GM21390 (cell line): ENCODE measurements around the gene OFD1.

Experiments used
- ATAC-seq: cut with Tn5 transposase; IDR thresholded peaks from one replicate; pipeline ENCODE4 v1.9.1; 2021; ENCODE audit not compliant: unreplicated experiment

The OFD1 gene

DNA sequence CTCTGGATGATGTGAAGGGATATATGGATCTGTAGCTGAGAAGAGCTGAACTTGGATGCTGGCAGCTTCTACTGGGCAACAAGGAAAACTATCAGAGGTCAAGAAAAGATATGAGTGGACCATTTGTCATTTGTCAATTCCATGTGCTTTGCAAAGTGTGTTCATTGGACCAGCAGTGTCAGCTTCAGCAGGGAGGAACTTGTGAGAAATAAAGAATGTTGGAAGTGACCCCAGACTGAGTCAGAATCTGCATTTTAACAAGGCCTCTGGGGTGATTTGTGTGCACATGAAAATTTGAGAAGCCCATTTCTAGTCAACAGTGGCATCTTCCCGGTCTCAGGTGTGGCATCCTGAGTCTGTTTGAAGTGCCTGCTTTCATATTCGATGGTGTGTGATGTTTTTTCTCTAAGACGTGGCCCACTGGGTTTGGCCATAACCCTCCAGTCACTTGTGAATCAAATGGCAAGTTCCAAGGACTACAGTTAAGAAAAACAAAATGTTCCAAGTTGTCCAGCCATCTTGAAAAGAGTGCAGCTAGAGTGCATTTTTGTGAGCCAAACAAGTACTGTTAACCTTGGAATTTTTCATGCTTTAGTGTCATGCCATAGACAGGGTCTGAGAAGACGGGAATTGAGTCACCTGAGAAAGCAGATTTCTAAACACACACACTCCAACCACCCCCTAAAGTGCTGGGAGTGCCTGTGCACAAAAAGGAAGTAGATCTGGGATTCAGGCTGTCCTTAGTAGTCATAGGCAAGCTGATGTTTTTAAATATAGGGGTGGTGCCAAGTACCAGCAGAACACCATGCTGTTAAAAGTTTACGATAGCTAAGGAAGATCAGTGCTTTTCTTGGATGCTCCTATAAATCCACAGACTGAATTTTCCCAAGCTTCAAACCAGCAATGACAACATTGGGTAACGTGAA lies 55.9 kb downstream of the OFD1 start:
- ATAC-seq = no peak

DNA sequence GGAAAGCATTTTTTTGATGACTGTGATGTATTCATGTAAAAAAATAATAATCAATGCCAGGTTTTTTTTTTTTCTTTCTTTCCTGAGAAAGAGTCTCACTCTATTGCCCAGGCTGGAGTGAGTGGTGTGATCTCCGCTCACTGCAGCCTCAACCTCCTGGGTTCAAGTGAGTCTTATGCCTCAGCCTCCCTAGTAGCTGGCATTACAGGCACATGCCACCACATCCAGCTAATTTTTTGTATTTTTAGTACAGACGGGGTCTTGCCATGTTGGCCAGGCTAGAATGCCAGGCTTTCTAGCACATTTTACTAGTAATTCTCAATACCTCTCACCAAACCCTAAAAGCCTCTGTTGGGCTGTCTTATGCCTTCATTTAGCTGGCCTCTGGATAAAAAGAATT lies 56.6 kb downstream of the OFD1 start:
- no peak for ATAC-seq

DNA sequence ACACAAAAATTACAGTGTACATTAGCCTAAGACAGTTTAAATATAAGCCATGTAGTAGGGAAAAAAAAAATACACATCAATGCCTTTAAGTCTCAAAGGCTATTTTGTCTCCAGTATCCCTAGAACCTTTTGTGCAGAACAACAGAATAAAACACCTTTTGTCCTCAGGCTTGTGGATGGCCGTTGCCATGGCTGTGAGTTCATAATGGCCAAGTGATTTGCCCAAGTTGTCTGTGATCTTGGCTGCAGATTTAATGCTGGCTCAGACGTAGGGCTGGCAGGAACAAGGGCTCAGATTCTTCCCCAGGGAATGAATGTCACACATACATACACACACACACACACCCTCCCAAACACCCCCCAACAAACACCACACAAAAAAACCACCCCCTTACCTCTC lies 57.0 kb downstream of the OFD1 start:
- ATAC-seq = no peak

DNA sequence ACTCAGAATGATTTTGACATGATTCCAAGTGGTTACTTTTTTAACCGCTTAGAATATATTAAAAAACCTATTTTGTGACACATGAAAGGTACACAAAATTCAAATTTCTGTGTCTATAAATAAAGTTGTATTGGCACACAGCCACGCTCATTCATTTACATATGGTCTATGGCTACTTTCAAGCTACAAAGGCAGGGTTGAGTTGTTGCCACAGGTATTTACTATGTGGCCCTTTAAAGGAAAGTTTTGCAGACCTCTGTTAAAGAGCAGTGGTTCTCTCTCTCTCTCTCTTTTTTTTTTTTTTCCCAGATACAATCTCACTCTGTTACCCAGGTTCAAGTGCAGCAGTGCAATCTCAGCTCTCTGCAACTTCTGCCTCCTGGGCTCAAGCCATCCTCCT lies 59.3 kb downstream of the OFD1 start:
- ATAC-seq = no peak

DNA sequence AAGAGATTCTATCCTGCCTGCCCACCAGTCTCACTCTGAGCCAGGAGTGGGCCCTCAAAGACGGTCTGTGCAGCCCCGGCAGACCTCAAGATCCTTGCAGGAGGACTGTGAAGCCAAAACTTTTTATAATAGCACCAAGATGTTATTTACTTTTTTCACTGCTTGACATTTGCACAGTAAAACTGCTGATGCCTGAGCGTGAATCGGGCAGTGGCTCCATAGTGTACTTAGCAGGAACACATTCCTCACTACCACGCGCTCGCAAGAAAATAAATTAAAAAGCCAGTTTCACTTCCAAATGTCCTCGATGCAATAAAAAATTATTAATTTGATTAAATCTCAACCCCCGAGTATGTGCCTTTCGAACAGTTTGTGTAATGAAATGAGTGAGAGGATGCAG lies 59.9 kb downstream of the OFD1 start:
- no peak for ATAC-seq

DNA sequence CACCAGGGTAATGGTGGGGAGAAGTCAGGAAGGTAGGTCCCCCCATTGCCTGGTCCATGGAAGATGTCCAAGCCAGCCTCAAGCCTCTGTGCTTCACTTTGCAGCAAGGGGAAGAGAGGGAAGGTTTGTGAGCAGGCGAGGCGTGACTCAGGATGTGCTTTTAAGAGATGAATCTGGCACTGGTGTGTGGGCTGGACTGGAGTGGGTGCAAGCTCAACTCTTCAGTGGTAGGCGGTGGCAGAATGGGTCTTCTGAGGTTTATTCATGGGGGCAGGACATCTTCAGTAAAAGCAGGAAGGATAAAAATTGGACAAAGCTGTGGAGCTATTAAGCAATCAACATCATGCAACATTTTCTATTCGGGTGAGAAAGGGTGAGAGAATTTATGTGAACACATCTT lies 63.0 kb downstream of the OFD1 start:
- no peak for ATAC-seq

DNA sequence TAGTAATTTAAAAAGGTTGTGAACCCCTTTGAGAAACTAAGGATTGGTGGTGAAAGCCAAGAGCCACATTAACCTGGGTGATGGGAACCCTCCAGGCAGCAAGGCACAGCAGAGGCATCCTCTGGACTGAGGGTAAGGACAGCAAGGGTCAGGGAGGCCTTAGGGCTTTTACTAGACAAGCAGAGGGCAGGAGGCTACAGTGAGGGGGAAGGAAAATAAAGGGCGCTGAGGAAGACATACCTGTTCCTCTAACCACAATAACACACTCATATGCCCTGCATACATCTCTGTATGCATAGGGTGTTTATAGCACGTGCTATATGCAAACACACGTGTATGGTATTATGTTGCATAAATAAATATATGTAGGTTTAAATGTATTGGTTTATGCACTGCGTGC lies 63.6 kb downstream of the OFD1 start:
- no peak for ATAC-seq

DNA sequence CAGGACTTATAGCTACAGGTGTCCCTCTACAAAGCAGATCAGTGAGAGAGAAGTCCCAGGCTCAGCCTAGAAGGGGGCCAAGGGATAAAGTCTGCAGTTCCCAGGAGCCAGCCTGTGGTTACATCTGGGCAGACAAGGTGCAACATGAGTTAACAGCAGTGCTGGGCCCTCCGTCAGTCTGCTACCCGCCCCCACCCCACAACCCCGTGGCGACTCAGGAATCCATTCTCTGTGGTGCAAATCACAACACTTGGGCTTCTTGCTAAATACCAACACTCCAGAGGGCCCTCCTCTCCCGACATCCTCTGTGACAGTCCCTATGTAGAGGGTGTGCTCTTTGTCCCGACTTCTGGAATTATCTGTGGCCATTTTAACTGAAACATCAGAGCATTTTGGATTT lies 68.6 kb downstream of the OFD1 start:
- no peak for ATAC-seq

DNA sequence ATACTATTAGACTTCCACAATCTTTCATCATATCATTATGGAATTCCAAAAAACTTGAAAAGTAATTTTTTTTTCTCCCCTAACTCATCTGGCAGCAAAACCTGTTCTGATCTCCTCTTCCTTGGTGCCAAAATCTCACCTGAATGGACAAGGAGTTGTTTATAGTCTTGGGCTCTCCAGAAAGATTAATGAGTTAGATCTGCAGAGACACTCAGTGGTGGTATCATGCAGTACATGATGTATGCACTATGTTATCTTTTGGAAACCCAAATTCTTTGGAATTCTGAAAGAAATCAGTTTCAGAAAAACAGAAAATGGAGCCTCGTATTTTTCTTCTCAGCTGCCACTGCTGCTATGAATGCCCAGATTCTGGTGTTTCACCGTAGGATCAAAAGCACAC lies 70.7 kb downstream of the OFD1 start:
- ATAC-seq = no peak

DNA sequence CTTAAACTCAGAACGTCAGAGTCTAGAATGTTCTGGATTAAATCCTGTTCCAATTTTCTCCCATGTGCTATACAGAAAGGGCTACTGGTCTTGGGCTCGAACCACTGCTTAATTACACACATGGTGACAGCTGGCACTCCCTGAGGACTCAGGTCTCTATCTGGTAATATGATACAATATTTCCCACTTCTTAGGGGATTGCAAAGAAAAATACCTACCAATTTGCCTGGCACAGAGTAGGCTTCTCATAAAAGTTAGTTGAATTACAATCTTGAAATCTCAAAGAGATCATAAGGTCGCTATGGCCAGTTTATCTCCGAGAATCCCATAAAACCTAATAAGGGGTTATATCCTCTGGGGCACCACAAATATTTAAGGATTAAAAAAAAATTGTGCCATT lies 73.7 kb downstream of the OFD1 start:
- no peak for ATAC-seq

DNA sequence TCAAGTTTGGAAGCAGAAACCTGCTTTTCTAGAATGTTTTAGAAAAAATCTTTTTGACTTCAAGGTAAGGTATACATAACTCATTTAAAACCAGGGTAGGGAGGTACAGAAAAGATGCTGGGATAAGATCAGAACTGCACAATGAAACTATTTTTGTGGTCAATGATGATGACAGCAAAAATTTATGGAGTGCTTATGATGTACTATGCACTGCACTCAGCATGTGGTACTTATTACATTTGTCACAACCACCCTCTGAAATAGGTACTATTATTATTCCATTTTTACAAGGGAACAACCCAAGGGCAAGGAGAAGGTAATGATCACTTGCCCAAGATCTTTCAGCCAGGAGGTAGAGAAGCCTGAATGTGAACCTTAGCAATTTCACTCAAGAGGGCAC lies 74.3 kb downstream of the OFD1 start:
- no peak for ATAC-seq

DNA sequence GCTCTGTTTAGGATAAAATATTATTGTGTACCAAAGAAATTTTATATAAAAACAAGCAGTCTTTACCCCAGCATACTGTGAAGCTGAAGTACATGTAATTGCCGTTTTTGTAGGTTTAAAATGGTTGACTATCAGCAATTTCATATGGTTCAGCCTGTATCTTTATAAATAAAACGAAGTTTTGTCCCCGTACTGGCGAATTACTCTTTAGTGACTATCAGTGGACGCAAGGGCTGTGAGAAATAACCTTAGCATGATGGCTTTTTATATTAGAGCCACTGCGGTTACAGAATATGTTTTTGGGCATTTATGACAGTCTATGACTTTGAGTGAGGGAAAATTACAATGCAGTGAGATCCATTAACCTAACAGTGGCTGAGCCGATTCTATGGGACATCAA lies 81.1 kb downstream of the OFD1 start:
- no peak for ATAC-seq

DNA sequence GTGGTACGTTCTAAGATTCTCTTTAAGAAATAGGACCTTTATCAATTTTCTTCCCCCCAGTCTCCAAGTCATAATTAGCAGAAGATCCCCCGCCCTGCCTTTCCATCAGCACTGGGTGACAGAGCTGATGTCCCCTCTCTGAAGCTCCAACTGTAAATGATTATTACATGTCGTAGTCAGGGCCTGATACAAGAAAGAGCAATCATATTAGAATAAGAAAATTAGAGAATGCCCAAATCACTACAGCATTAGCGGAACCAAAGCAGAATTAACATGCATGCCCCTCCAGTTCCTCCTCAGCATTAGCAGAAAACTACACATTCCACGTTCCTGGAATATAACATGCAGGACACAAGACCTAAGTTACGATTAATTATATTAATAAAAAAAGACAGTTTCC lies 81.6 kb downstream of the OFD1 start:
- no peak for ATAC-seq

DNA sequence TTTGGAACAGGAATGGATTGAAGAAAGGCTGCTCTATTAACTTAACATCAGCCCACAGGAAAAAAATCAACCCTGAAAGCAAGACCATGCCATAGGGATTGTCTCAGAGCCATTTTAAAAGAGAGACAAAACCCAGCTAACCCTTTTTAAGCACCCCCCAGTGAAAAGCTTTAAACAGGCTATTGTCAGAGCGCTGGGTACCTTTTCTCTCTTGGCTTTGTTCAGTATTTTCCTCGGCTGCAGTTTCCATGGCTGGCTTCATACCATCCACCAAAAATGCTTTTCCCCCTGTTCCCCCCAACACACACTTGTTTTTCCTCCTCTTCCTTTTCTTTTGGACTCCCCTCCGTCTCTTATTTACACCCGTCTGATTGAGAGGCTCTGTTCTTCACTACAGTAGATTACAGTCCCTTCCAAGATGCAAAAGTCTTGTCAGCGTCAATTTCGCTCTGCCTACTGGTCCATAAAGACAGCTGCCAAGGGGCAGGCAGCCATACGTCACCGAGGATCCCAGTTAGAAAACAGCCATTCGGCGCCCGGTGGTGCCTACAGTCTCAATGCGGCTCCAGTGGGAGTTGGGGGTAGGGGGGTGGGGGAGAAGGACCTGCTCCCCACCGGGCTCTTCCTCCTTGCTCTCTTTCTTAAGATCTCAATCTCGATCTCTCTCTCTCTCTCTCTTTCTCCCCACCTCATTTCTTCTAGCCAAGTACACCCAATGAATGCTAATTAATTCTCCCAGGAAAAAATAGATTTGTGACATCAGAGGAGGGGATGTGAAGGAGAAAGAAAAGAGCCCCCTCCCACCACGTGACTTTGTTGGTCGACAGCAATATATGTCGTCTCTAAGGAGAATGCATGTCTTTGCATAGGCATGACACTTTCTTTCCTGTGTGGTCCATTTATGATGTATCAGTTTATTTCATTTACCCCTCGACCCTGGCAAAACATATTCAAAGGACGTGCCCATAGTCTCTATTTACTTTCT lies 82.4 kb downstream of the OFD1 start, which contains the start of gene GPM6B:
Gene GPM6B, minus strand, starts transcription at position 451 of the 985 bp plus-strand sequence. Its CDS starts 189 bp downstream, at position 262.
- no peak for ATAC-seq
